ENCODE measurements around the gene EVL.

The EVL gene

DNA sequence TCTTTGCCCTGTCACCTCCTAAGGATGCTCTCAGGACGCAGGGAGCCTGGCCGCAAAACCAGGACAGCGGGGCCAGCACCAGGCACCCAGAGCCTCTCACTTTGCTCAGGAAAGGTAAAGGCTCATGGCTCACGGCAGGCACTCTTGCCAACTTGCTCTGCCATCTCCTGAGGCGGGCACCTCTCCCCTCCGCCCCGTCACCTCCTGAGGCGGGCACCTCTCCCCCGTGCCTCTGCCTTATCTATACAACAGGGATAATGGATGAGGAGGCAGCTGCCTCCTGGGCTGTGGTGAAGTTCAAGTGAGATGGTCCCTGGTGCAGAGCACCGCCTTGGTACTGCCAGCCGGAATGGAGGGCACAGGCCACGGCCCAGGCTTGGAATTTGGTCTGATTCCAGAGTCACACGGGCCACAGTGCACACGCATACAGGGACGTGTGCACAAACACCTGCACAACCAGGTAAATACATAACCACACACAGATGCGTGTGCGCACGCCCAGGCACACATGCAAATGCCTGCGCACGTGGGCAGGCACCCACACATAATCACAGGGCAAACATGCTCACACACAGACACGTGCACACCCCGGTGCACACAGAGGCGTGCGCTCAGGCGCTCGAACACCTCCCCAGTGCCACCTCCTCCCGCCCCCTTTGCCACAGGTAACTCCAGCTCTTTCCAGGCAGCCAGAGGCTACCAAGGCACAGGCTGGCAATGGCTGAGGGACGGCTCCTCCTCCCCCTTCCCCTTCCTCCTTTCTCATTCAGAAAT, 82.7 kb downstream of the EVL start:
- no peaks in the 10 kb centered on the region for H3K27me3 ChIP-seq (replicated peaks; ENCODE audit: control insufficient read depth, insufficient read depth, low read length)
- no peak overlapping the region for H3K4me3 ChIP-seq (replicated peaks; ENCODE audit: low read depth, low read length)
- DNase-seq (ENCODE audit: extremely low read depth, insufficient read length), result no peak
- peaks cover 3% of the 10 kb centered on the region for H3K36me3 ChIP-seq (ENCODE audit: control insufficient read depth, insufficient read depth, low read length)
- TF ChIP-seq, protein P1, sequence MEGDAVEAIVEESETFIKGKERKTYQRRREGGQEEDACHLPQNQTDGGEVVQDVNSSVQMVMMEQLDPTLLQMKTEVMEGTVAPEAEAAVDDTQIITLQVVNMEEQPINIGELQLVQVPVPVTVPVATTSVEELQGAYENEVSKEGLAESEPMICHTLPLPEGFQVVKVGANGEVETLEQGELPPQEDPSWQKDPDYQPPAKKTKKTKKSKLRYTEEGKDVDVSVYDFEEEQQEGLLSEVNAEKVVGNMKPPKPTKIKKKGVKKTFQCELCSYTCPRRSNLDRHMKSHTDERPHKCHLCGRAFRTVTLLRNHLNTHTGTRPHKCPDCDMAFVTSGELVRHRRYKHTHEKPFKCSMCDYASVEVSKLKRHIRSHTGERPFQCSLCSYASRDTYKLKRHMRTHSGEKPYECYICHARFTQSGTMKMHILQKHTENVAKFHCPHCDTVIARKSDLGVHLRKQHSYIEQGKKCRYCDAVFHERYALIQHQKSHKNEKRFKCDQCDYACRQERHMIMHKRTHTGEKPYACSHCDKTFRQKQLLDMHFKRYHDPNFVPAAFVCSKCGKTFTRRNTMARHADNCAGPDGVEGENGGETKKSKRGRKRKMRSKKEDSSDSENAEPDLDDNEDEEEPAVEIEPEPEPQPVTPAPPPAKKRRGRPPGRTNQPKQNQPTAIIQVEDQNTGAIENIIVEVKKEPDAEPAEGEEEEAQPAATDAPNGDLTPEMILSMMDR (IDR thresholded peaks at IDR 0.05; ENCODE audit: insufficient read depth, low read length, poor library complexity, severe bottlenecking), result no peak

DNA sequence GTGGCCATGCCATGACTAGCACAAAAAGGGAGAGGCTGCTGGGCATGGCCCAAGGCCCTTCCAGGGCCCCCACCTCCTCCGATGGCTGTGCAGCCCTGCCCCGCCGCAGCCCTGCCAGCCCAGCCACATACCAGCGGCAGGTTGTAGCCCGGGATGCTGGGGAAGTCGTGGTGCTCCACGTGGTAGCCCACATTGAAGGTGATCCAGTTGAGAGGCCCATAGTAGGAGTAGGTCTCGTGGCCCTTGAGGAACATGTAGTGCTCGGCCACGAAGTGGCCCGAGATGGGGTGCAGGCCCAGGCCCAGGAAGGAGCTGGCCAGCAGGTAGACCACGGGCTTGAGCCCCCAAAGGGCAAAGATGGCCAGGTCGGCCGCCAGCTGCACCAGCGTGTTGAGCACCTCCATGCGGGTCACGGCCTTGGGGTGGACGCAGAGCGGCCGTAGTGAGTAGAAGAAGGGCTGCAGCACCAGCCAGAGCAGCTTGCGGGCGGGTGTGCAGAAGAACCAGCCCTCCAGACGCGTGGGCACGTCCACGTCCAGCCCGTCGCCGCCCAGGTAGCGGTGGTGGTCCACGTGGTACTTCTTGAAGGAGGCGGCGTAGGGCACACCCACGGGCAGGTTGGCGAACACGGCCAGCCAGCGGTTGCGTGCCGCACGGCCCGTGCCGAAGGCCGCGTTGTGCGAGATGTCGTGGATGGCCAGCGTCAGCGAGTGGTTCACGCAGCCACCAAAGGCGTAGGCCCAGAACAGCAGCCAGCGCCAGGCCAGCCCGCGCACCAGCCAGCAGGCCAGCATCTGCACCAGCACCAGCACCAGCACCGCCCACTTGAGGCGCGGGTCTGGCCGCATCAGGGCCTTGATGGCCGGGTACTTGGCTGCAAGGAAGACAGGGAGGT, 83.9 kb downstream of the EVL start:
- Histone ChIP-seq H3K36me3 (ENCODE audit: control insufficient read depth, insufficient read depth, low read length) (no peaks in the 10 kb centered on the region; the same call in 1 of the 2 replicates), H3K4me3 (replicated peaks; ENCODE audit: low read depth, low read length) (no peak overlapping the region), H3K27me3 (replicated peaks; ENCODE audit: control insufficient read depth, insufficient read depth, low read length) (no peaks in the 10 kb centered on the region)
- TF ChIP-seq, protein P1 (IDR thresholded peaks at IDR 0.05; ENCODE audit: insufficient read depth, low read length, poor library complexity, severe bottlenecking), result no peak
- no peak for DNase-seq (ENCODE audit: extremely low read depth, insufficient read length)

DNA sequence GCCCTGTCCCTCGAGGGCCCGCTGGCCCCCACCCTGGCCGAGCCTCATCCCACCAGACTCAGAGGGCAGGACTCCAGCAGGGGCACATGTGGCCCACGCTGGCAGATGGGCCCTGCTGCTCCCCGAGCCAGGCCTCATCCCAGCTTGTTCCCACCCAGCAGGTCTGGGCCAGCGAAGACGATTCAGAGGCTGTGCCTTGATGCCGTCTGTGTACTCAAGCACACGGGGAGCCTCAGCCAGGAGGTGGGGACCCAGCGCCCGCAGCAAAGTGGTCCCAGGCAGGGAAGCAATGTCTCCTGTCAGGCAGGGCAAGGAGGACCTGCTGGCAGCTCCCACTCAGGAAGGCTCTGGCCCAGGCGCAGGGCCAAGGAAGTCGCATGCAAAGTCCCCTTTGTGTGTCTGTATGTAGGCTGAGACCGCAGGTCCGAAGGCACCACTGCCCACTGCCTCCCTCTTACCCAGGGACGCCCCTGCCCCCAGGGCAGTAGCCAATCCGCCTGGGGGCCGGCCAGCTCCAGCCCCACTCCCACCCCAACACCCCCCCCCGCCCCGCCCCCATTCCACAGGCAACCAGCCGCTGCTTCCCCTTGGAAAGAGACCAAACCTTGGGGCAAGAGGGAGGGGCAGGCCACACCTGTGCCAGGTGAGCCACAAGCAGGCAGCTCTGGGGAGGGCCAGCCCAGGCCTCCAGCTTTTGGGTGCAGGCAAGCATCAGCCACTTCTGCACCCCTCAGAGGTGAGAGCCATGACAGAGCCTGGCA, 84.8 kb downstream of the EVL start:
- no peaks in the 10 kb centered on the region; the same call in 1 of the 2 replicates for H3K36me3 ChIP-seq (ENCODE audit: control insufficient read depth, insufficient read depth, low read length)
- H3K27me3 ChIP-seq (replicated peaks; ENCODE audit: control insufficient read depth, insufficient read depth, low read length), result no peaks in the 10 kb centered on the region
- no peak for DNase-seq (ENCODE audit: extremely low read depth, insufficient read length)
- TF ChIP-seq, protein P1 (IDR thresholded peaks at IDR 0.05; ENCODE audit: insufficient read depth, low read length, poor library complexity, severe bottlenecking), result no peak
- H3K4me3 ChIP-seq (replicated peaks; ENCODE audit: low read depth, low read length), result no peak overlapping the region

DNA sequence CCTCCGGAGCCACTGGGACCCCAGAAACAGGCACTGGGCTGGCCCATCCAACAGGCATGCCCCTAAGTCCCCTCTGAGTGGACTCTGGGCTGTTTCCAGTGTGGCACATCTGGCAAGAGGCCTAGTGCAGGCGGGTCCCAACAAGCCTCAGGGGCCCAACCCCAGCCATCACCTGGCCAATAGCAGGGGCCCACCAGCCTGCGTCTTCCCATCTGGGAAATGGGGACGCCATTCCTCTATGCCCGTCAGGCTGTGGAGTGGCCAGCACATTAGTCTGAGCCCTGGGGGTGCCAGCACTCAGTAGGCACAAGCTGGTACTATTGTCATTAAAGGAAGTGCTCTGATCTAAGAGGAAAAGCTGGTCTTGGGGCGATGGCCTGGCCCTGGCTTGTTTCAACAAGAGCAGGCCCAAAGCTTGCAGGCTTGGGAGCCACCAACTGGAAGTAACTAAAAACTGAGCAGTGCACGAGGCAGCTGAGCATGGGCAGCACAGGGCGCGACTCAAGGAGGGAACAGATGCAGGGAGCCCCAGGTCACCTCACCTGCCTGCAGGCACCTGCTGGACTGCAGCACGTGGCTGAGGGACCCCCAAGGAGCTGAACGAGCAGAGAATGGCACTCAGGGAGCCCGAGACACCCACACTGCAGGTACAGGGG, 85.8 kb downstream of the EVL start:
- no peak for DNase-seq (ENCODE audit: extremely low read depth, insufficient read length)
- H3K27me3 ChIP-seq (replicated peaks; ENCODE audit: control insufficient read depth, insufficient read depth, low read length), result no peaks in the 10 kb centered on the region

DNA sequence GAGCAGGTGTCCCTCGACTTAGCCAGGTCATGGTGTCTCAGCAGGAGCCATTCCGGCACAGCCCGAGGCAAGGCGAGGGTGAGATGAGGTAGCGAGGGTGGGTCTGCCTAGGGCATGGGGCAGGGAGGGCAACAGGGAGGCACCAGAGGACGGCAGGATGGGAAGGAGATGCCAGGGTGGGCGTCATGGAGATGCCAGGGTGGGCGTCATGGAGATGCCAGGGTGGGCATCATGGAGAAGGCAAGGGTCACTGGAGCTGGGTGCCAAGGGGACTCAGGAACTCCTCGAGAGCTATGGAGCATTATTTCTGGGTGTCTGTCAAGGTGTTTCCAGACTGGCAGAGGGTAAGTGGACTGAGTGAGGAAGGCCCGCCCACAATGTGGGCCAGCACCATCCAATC, 86.9 kb downstream of the EVL start:
- Histone ChIP-seq H3K36me3 (ENCODE audit: control insufficient read depth, insufficient read depth, low read length) (no peaks in the 10 kb centered on the region), H3K4me3 (replicated peaks; ENCODE audit: low read depth, low read length) (no peak overlapping the region), H3K27me3 (replicated peaks; ENCODE audit: control insufficient read depth, insufficient read depth, low read length) (no peaks in the 10 kb centered on the region)
- TF ChIP-seq, protein P1 (IDR thresholded peaks at IDR 0.05; ENCODE audit: insufficient read depth, low read length, poor library complexity, severe bottlenecking), result no peak
- no peak for DNase-seq (ENCODE audit: extremely low read depth, insufficient read length)

More for the DNA sequence above, 85.8 kb downstream of the EVL start:
- Histone ChIP-seq H3K36me3 (ENCODE audit: control insufficient read depth, insufficient read depth, low read length) (no peaks in the 10 kb centered on the region; the same call in 1 of the 2 replicates), H3K4me3 (replicated peaks; ENCODE audit: low read depth, low read length) (no peak overlapping the region)
- TF ChIP-seq, protein P1 (IDR thresholded peaks at IDR 0.05; ENCODE audit: insufficient read depth, low read length, poor library complexity, severe bottlenecking), result no peak
